ENCODE results near the gene RNF11. TPM values are rescaled to one million over a fixed set of nuclear protein-coding genes. Genes with fewer than 3 reads are reported as not detected.
"Not testable (repeated sequence)": the region's sequence is repeated elsewhere in the genome, so short reads cannot be mapped to it uniquely, and the experiment has no call there.

RNF11 gene
- total and polyA plus RNA-seq, 2 of the 8 experiments (the other 6 are each of a cell fraction or from before 2014, with no cell fraction given): 49.6 to 54.2 TPM

DNA sequence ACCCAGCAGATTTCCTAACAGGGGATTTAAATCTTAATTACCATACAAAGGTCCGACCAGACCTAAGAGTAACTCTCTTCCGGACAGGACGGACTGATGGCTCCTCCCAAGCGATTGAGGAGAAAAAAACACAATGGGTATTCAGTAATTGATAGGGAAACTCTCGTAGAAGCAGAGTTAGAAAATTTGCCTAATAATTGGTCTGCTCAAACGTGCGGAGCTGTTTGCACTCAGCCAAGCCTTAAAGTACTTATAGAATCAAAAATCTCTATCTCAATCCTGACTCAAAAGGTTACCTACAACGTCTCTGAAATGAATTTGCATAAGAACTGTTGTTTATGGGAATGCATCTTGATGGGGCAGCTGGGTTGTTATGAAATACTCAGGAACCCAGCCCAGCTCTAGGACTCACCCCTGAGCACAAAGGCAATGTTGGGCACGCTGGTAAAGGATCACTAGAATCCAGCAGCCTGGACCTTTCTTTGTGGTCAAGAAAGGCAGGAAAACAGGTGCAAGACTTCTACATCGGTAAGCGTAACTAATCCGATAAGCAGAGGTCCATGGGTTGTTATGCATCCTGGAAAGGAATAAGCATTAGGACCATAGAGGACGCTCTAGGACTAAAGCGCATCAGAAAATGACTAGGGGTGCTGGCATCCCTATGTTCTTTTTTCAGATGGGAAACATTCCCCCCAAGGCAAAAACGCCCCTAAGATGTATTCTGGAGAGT, 8.7 kb upstream of the RNF11 start:
- not testable (repeated sequence) for H2BK20ac ChIP-seq (ENCODE audit: low read length); H3K18ac ChIP-seq (ENCODE audit: extremely low read depth, low read length); H3K56ac ChIP-seq (replicated peaks; ENCODE audit: insufficient read length, low read depth, low read length); H3K79me2 ChIP-seq (ENCODE audit: control insufficient read depth in 1 of 2, insufficient read depth in 2 of 2, low read length in 2 of 2); H3K79me1 ChIP-seq (ENCODE audit: low read depth, low read length); H3K4me1 ChIP-seq (replicated peaks in 1 of 4; ENCODE audit: control insufficient read depth in 3 of 4, insufficient read depth in 4 of 4, low read length in 3 of 4); H3K27me3 ChIP-seq (replicated peaks in 1 of 4; ENCODE audit: control insufficient read depth in 3 of 4, extremely low read depth in 1 of 4, insufficient read depth in 3 of 4, low read length in 3 of 4); H2BK12ac ChIP-seq (ENCODE audit: low read depth, low read length); H4K20me1 ChIP-seq (replicated peaks in 1 of 2; ENCODE audit: control insufficient read depth in 1 of 2, insufficient read depth in 2 of 2, low read length in 2 of 2); H3K14ac ChIP-seq (ENCODE audit: insufficient read length); FAIRE-seq; H2AFZ ChIP-seq (ENCODE audit: low read length); H3K27ac ChIP-seq (ENCODE audit: low read depth, low read length); H3K23ac ChIP-seq (ENCODE audit: insufficient read length); H4K5ac ChIP-seq (ENCODE audit: insufficient read length, low read depth, low read length); H2BK120ac ChIP-seq (replicated peaks; ENCODE audit: low read depth, low read length); H4K91ac ChIP-seq (replicated peaks; ENCODE audit: insufficient read length, low read length); DNase-seq (ENCODE audit: low read depth in 1 of 2, low spot score in 2 of 2); H2BK15ac ChIP-seq (ENCODE audit: low read length); H3K9me3 ChIP-seq (ENCODE audit: insufficient read depth in 2 of 2, low read depth in 1 of 2, low read length in 1 of 2); H3K4me3 ChIP-seq (ENCODE audit: extremely low read depth in 1 of 4, insufficient read depth in 2 of 4, low read depth in 3 of 4, low read length in 4 of 4); H2BK5ac ChIP-seq (ENCODE audit: low read depth, low read length); H4K8ac ChIP-seq (ENCODE audit: extremely low read depth, insufficient read depth, low read length); H3K23me2 ChIP-seq (ENCODE audit: low read depth, low read length); H3K4me2 ChIP-seq (ENCODE audit: insufficient read depth in 1 of 2, low read depth in 2 of 2, low read length in 2 of 2); H3K4ac ChIP-seq (replicated peaks; ENCODE audit: insufficient read length, low read depth, low read length); H2AK5ac ChIP-seq (ENCODE audit: low read depth, low read length); H3K36me3 ChIP-seq (ENCODE audit: control insufficient read depth in 2 of 4, insufficient read depth in 4 of 4, low read length in 3 of 4)
- peak overlapping the region in 1 of 4 experiments; percentile 34; a peak in 1 of 7 replicates for H3K9ac ChIP-seq (replicated peaks in 1 of 4; ENCODE audit: extremely low read depth in 1 of 4, low read depth in 3 of 4, low read length in 3 of 4)
- ChIA-PET POLR2A (ENCODE audit: partially characterized antibody) (interaction anchor here (1.2 kb wide), 1 partner anchor 9 kb away, joined by 3 read pairs; no protein-coding TSS in a partner anchor), CTCF (ENCODE audit: partially characterized antibody) (interaction anchor here (1.3 kb wide), 1 partner anchor 35 kb away, joined by 3 read pairs; no protein-coding TSS in a partner anchor)
- 86% methylated on average over 15 of the region's 15 CpGs; no CpG with 5 or more reads in 1 of the 2 experiments for WGBS, 2 experiments (ENCODE audit: extremely low coverage in 1 of 2, insufficient coverage in 1 of 2, insufficient read length in 1 of 2, insufficient replicate concordance in 2 of 2, low coverage in 1 of 2, low lambda C conversion rate in 2 of 2, missing lambda C conversion rate in 1 of 2)

DNA sequence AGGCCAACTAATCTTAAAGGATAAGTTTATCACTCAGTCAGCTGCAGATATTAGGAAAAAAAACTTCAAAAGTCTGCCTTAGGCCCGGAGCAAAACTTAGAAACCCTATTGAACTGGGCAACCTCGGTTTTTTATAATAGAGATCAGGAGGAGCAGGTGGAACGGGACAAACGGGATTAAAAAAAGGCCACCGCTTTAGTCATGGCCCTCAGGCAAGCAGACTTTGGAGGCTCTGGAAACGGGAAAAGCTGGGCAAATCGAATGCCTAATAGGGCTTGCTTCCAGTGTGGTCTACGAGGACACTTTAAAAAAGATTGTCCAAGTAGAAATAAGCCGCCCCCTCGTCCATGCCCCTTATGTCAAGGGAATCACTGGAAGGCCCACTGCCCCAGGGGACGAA, 7.6 kb upstream of the RNF11 start:
- FAIRE-seq: not testable (repeated sequence)

More for the DNA sequence above, 7.6 kb upstream of the RNF11 start:
- H2BK120ac ChIP-seq (replicated peaks; ENCODE audit: low read depth, low read length); H3K27ac ChIP-seq (ENCODE audit: low read depth, low read length); H3K14ac ChIP-seq (ENCODE audit: insufficient read length); H4K8ac ChIP-seq (ENCODE audit: extremely low read depth, insufficient read depth, low read length); H2AFZ ChIP-seq (ENCODE audit: low read length); H2BK12ac ChIP-seq (ENCODE audit: low read depth, low read length); H2BK5ac ChIP-seq (ENCODE audit: low read depth, low read length); H2BK15ac ChIP-seq (ENCODE audit: low read length); H3K4ac ChIP-seq (replicated peaks; ENCODE audit: insufficient read length, low read depth, low read length); CTCF ChIA-PET (ENCODE audit: partially characterized antibody); H3K79me1 ChIP-seq (ENCODE audit: low read depth, low read length); H2BK20ac ChIP-seq (ENCODE audit: low read length); H4K91ac ChIP-seq (replicated peaks; ENCODE audit: insufficient read length, low read length); H3K79me2 ChIP-seq (ENCODE audit: control insufficient read depth in 1 of 2, insufficient read depth in 2 of 2, low read length in 2 of 2); H3K18ac ChIP-seq (ENCODE audit: extremely low read depth, low read length); H3K9ac ChIP-seq (replicated peaks in 1 of 4; ENCODE audit: extremely low read depth in 1 of 4, low read depth in 3 of 4, low read length in 3 of 4); H2AK5ac ChIP-seq (ENCODE audit: low read depth, low read length); H3K9me3 ChIP-seq (ENCODE audit: insufficient read depth in 2 of 2, low read depth in 1 of 2, low read length in 1 of 2); H3K4me2 ChIP-seq (ENCODE audit: insufficient read depth in 1 of 2, low read depth in 2 of 2, low read length in 2 of 2); H3K4me1 ChIP-seq (replicated peaks in 1 of 4; ENCODE audit: control insufficient read depth in 3 of 4, insufficient read depth in 4 of 4, low read length in 3 of 4); H3K56ac ChIP-seq (replicated peaks; ENCODE audit: insufficient read length, low read depth, low read length); H3K23me2 ChIP-seq (ENCODE audit: low read depth, low read length); H3K36me3 ChIP-seq (ENCODE audit: control insufficient read depth in 2 of 4, insufficient read depth in 4 of 4, low read length in 3 of 4); DNase-seq (ENCODE audit: low read depth in 1 of 2, low spot score in 2 of 2); H3K23ac ChIP-seq (ENCODE audit: insufficient read length); H3K27me3 ChIP-seq (replicated peaks in 1 of 4; ENCODE audit: control insufficient read depth in 3 of 4, extremely low read depth in 1 of 4, insufficient read depth in 3 of 4, low read length in 3 of 4); POLR2A ChIA-PET (ENCODE audit: partially characterized antibody); H4K5ac ChIP-seq (ENCODE audit: insufficient read length, low read depth, low read length); H3K4me3 ChIP-seq (ENCODE audit: extremely low read depth in 1 of 4, insufficient read depth in 2 of 4, low read depth in 3 of 4, low read length in 4 of 4); H4K20me1 ChIP-seq (replicated peaks in 1 of 2; ENCODE audit: control insufficient read depth in 1 of 2, insufficient read depth in 2 of 2, low read length in 2 of 2): not testable (repeated sequence)
- 88% methylated on average over 11 of the region's 11 CpGs; no CpG with 5 or more reads in 1 of the 2 experiments for WGBS, 2 experiments (ENCODE audit: extremely low coverage in 1 of 2, insufficient coverage in 1 of 2, insufficient read length in 1 of 2, insufficient replicate concordance in 2 of 2, low coverage in 1 of 2, low lambda C conversion rate in 2 of 2, missing lambda C conversion rate in 1 of 2)
